Stimulated activated naive CD8-positive, alpha-beta T cell treated with anti-CD3 and anti-CD28 coated beads, Interleukin-15, Interleukin-2, amounts not matched to agents 100 U/mL and 50 U/mL, for 24 hours (primary cell): ENCODE data around the gene ALPL.
A peak's percentile ranks its signal among the peaks of the same experiment; 100 is the strongest.
"Not testable (repeated sequence)": the region's sequence is repeated elsewhere in the genome, so short reads cannot be mapped to it uniquely, and the experiment has no call there.

Experiments used
- ATAC-seq: fragments of 150-1000 bp; cut with Tn5 transposase; one replicate; pipeline ENCODE4 v1.10.0; 2021
- DNase-seq: peaks from one replicate; pipeline ENCODE4 v3.0.0; 2021

Gene ALPL

GRCh38 chr1:21559788-21560567 lies 50.8 kb downstream of the ALPL start:
- DNase-seq = no peak
- ATAC-seq = no peak

- DNase-seq = no peak
- no peak for ATAC-seq
Observed at GRCh38 chr1:21560916-21561638, 51.9 kb downstream of the ALPL start.

- DNase-seq = no peak
- ATAC-seq = no peak
Observed at GRCh38 chr1:21562896-21563295, 53.7 kb downstream of the ALPL start.

GRCh38 chr1:21563971-21564370 lies 54.7 kb downstream of the ALPL start:
- no peak for DNase-seq
- no peak for ATAC-seq

- no peak for DNase-seq
- no peak for ATAC-seq
Observed at GRCh38 chr1:21564521-21565095, 55.4 kb downstream of the ALPL start.

- ATAC-seq (no peak), DNase-seq (no peak)
Observed at GRCh38 chr1:21565285-21565684, 56.1 kb downstream of the ALPL start.

GRCh38 chr1:21566361-21566760 lies 57.1 kb downstream of the ALPL start:
- not testable (repeated sequence) for DNase-seq, ATAC-seq

GRCh38 chr1:21567241-21568005 lies 58.2 kb downstream of the ALPL start:
- no peak for ATAC-seq
- no peak for DNase-seq

- DNase-seq = no peak
- ATAC-seq = no peak
Observed at GRCh38 chr1:21568006-21568746, 59.0 kb downstream of the ALPL start.

GRCh38 chr1:21568809-21569385 lies 59.7 kb downstream of the ALPL start:
- no peak for ATAC-seq
- DNase-seq = no peak

- DNase-seq (no peak), ATAC-seq (no peak)
Observed at GRCh38 chr1:21569820-21570527, 60.8 kb downstream of the ALPL start.

GRCh38 chr1:21570528-21570875 lies 61.3 kb downstream of the ALPL start:
- ATAC-seq (no peak), DNase-seq (no peak)

GRCh38 chr1:21570885-21571284 lies 61.7 kb downstream of the ALPL start:
- ATAC-seq = no peak
- no peak for DNase-seq

GRCh38 chr1:21572221-21572620 lies 63.0 kb downstream of the ALPL start:
- no peak for ATAC-seq

GRCh38 chr1:21572735-21573277 lies 63.6 kb downstream of the ALPL start:
- DNase-seq (no peak), ATAC-seq (no peak)

More at GRCh38 chr1:21572221-21572620, 63.0 kb downstream of the ALPL start:
- DNase-seq = no peak

GRCh38 chr1:21573475-21573874 lies 64.3 kb downstream of the ALPL start:
- ATAC-seq (no peak), DNase-seq (no peak)

GRCh38 chr1:21573971-21574465 lies 64.8 kb downstream of the ALPL start:
- DNase-seq = peak; percentile 37

GRCh38 chr1:21574466-21575151 lies 65.4 kb downstream of the ALPL start:
- ATAC-seq = no peak
- no peak for DNase-seq

More at GRCh38 chr1:21573971-21574465, 64.8 kb downstream of the ALPL start:
- no peak for ATAC-seq

- no peak for DNase-seq
- no peak for ATAC-seq
Observed at GRCh38 chr1:21575351-21575942, 66.2 kb downstream of the ALPL start.
